GM12878 (cell line): Measurements from ENCODE around the gene CNTNAP2. TPM values are rescaled to one million over a fixed set of nuclear protein-coding genes. Genes with fewer than 3 reads are reported as not detected.

ENCODE experiments used
- ATAC-seq: fragments of 200-7000 bp; cut with Tn5 transposase; 3 replicates; pipeline ENCODE4 v1.9.1; 2020; ENCODE audit warnings: mild to moderate bottlenecking, moderate library complexity
- BruUV-seq: library from RNA; stranded (reverse); fragments of 400-500 nt; replicated peaks from 2 replicates; lab custom pipeline; 2021; lab: Mats Ljungman, UMichigan
- CTCF ChIA-PET: fragments of 300-600 bp; sonication (Branson Sonifier 250); formaldehyde crosslinking; extraction: SDS; loops from one replicate; lab custom pipeline; 2021; ENCODE audit warnings: inconsistent platforms; lab: Yijun Ruan, JAX
- POLR2A ChIA-PET: fragments of 350-600 bp; formaldehyde crosslinking; extraction: SDS; loops from one replicate; lab custom pipeline; 2021; ENCODE audit warnings: inconsistent platforms; lab: Charles Lee
- RAD21 ChIA-PET: fragments of 300-600 bp; sonication (Branson Sonifier 250); formaldehyde crosslinking; loops from one replicate; lab custom pipeline; 2023; ENCODE audit warnings: antibody characterized with exemption; ENCODE audit not compliant: unreplicated experiment; lab: Charles Lee
- SMC1A ChIA-PET: fragments of 300-600 bp; sonication (Branson Sonifier 250); formaldehyde crosslinking; loops from one replicate; lab custom pipeline; 2023; ENCODE audit not compliant: unreplicated experiment, uncharacterized antibody; lab: Charles Lee
- DNase-seq: peaks from one replicate; pipeline ENCODE4 v3.0.0-alpha.2; 2011; ENCODE audit warnings: low read depth, low spot score
- FAIRE-seq: peaks from 3 replicates; lab custom pipeline; 2011; peaks lifted over from hg19 to GRCh38; lab: Jason Lieb, UNC
- H2AFZ ChIP-seq: 2 replicates; pipeline ENCODE4 v1.6.0; 2011; ENCODE audit warnings: low read depth, low read length, control low read depth; ENCODE audit not compliant: control insufficient read depth
- H3K27ac ChIP-seq: 2 replicates; pipeline ENCODE4 v1.5.1; 2011; ENCODE audit warnings: control low read depth; ENCODE audit not compliant: control insufficient read depth, insufficient read depth
- H3K27me3 ChIP-seq, 2 experiments: replicated peaks in 1 of 2; 2 replicates each; pipeline versions ENCODE4 v1.6.0 to v1.6.1; 2011; ENCODE audit warnings: low read length in 1 of 2; ENCODE audit not compliant: control insufficient read depth in 2 of 2, insufficient read depth in 2 of 2
- H3K36me3 ChIP-seq, 2 experiments: 2 replicates each; pipeline ENCODE4 v1.5.1; 2011; ENCODE audit warnings: low read length in 1 of 2; ENCODE audit not compliant: control insufficient read depth in 2 of 2, insufficient read depth in 2 of 2
- H3K4me1 ChIP-seq: 2 replicates; pipeline ENCODE4 v1.6.1; 2011; ENCODE audit warnings: mild to moderate bottlenecking, low read length, moderate library complexity, mixed read lengths; ENCODE audit not compliant: control insufficient read depth, insufficient read depth
- H3K4me2 ChIP-seq: 2 replicates; pipeline ENCODE4 v1.6.0; 2011; ENCODE audit warnings: control low read depth; ENCODE audit not compliant: control insufficient read depth, insufficient read depth
- H3K4me3 ChIP-seq: fragments of 200-600 bp; sonication (generic); 2 replicates; pipeline ENCODE4 v1.5.1; 2016
- H3K79me2 ChIP-seq: 2 replicates; pipeline ENCODE4 v1.6.0; 2011; ENCODE audit warnings: low read length; ENCODE audit not compliant: control insufficient read depth, insufficient read depth
- H3K9ac ChIP-seq: 2 replicates; pipeline ENCODE4 v1.8.0; 2011; ENCODE audit warnings: low read length, control low read depth, mixed read lengths; ENCODE audit not compliant: control insufficient read depth, insufficient read depth
- H3K9me3 ChIP-seq: replicated peaks from 3 replicates; pipeline ENCODE4 v1.5.1; 2011; ENCODE audit warnings: mild to moderate bottlenecking, low read length; ENCODE audit not compliant: control insufficient read depth, insufficient read depth
- H4K20me1 ChIP-seq: 2 replicates; pipeline ENCODE4 v1.6.0; 2011; ENCODE audit not compliant: control insufficient read depth, insufficient read depth
- ATF2 ChIP-seq: IDR thresholded peaks from 2 replicates; pipeline ENCODE4 v1.6.1; 2012; ENCODE audit warnings: low read length, inconsistent platforms
- CBX5 ChIP-seq: sonication (generic); IDR thresholded peaks from 2 replicates; pipeline ENCODE4 v1.6.1; 2016; ENCODE audit warnings: low read depth, moderate library complexity, mild to moderate bottlenecking, inconsistent platforms
- CEBPB ChIP-seq, 2 experiments: fragments of 150-350 bp in 1 of 2; IDR thresholded peaks; 2 replicates each; pipeline ENCODE4 v1.6.1; 2012 to 2014; ENCODE audit warnings: low read depth in 2 of 2, low read length in 2 of 2, borderline replicate concordance in 1 of 2, inconsistent platforms in 1 of 2
- CHD1 ChIP-seq: IDR thresholded peaks from 2 replicates; pipeline ENCODE4 v1.6.1; 2012; ENCODE audit warnings: low read depth, low read length, improper control_type of control experiment
- CREB1 ChIP-seq: IDR thresholded peaks from 2 replicates; pipeline ENCODE4 v1.6.1; 2012; ENCODE audit warnings: low read depth, mild to moderate bottlenecking, inconsistent platforms
- CREM ChIP-seq: IDR thresholded peaks from 2 replicates; pipeline ENCODE4 v1.6.1; 2014; ENCODE audit warnings: antibody characterized with exemption, low read depth
- FOXM1 ChIP-seq: IDR thresholded peaks from 2 replicates; pipeline ENCODE4 v1.6.1; 2012; ENCODE audit warnings: low read depth, mild to moderate bottlenecking, inconsistent platforms, low read length, moderate library complexity
- JUNB ChIP-seq: IDR thresholded peaks from 2 replicates; pipeline ENCODE4 v1.6.1; 2016; ENCODE audit warnings: antibody characterized with exemption, mild to moderate bottlenecking
- MEF2A ChIP-seq: IDR thresholded peaks from 2 replicates; pipeline ENCODE4 v1.6.1; 2011; ENCODE audit warnings: low read depth, mild to moderate bottlenecking, low read length, moderate library complexity; ENCODE audit not compliant: insufficient read depth
- NFIC ChIP-seq: IDR thresholded peaks from 2 replicates; pipeline ENCODE4 v1.6.1; 2012; ENCODE audit warnings: low read depth, mild to moderate bottlenecking, inconsistent platforms, low read length, moderate library complexity
- RCOR1 ChIP-seq: conservative IDR thresholded peaks from 2 replicates; pipeline ENCODE4 v1.6.1; 2012; ENCODE audit warnings: low read depth, low read length, improper control_type of control experiment
- RUNX3 ChIP-seq: IDR thresholded peaks from 2 replicates; pipeline ENCODE4 v1.6.1; 2012; ENCODE audit warnings: low read length, inconsistent platforms
- WGBS: methylation state at CpG from one replicate; pipeline ENCODE4 v1.1.6; 2016; ENCODE audit warnings: low lambda C conversion rate; ENCODE audit not compliant: insufficient replicate concordance, insufficient coverage; ENCODE audit errors: missing lambda C conversion rate; 5-methylcytosine and 5-hydroxymethylcytosine counted together
- in situ Hi-C: fragments of 300-500 bp; cut with MboI; formaldehyde crosslinking; loops from 9 replicates; pipeline ENCODE4 v1.14.3; 2018; ENCODE audit warnings: mixed read lengths
- intact Hi-C: fragments of 100-400 bp; cut with micrococcal nuclease; formaldehyde crosslinking; loops from one replicate; pipeline ENCODE4 v1.14.2; 2022; ENCODE audit not compliant: unreplicated experiment
- polyA plus RNA-seq, 11 experiments: library from polyadenylated mRNA; depleted of rRNA in 4 of 11; unstranded in 6 of 11; stranded (reverse) in 5 of 11; fragments of >200 nt; fragmentation: Nextera tagmentation in 4 of 11; fragmentation: Illumina TruSeq in 1 of 11; extraction: Ambion mirVana in 4 of 11; extraction: Trizol in 1 of 11; gene quantifications; 1 replicate in 1 of 11; 2 replicates in 10 of 11; pipeline versions ENCODE4 v1.2.1 to v1.2.3, GENCODE V29; 2011 to 2016; ENCODE audit warnings: inconsistent platforms in 2 of 11, missing spikeins in 2 of 11, low read depth in 1 of 11
- total RNA-seq, 4 experiments: library from RNA; depleted of rRNA in 3 of 4; stranded (reverse); fragments of >200 nt in 3 of 4; fragmentation: Illumina TruSeq in 1 of 4; extraction: Trizol in 1 of 4; gene quantifications; 2 replicates each; pipeline versions ENCODE4 v1.2.1 to v1.2.3, GENCODE V29; 2013 to 2021

The CNTNAP2 gene
- total and polyA plus RNA-seq, 10 of the 15 experiments (the other 5 are each of a cell fraction or from before 2014, with no cell fraction given): 0.03 to 0.08 (median 0.03) TPM; not detected in 7

DNA sequence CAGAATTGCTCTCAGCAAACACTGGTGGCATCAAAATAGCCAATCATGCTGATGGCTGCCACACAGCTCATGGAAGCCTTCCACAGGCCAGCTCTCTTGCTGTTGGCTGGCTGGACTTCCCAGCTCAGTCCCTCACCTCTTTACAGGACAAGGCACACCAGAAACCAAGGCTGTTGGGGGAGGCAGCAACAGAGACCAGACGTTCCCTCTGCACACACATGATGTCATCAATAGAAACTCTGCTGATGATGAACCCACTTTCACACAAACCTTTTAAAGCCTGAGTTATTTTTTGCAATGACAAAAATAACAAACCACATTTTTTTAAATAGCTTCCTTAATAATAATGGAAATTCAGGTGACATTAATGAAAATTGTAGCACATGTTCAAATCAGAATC is 2173.0 kb downstream of the CNTNAP2 start:
- BruUV-seq: no TSS peak
- Histone ChIP-seq H4K20me1 (no peaks in the 10 kb centered on the region), H3K27me3 (no peaks in the 10 kb centered on the region), H3K4me1 (peaks cover 4% of the 10 kb centered on the region), H3K4me3 (no peak overlapping the region), H3K9me3 (no peaks in the 10 kb centered on the region; the same call in 2 of the 3 replicates), H2AFZ (no peak overlapping the region), H3K27ac (no peak overlapping the region), H3K9ac (no peak overlapping the region), H3K36me3 (no peaks in the 10 kb centered on the region), H3K4me2 (peak overlapping the region; percentile 7; the same call in 1 of the 2 replicates), H3K79me2 (no peaks in the 10 kb centered on the region)
- no peak for TF ChIP-seq RCOR1
- peak; percentile 62; the same call in 1 of the 2 replicates for TF ChIP-seq CREM
- TF ChIP-seq MEF2A: peak; percentile 94
- TF ChIP-seq JUNB: peak; percentile 38; the same call in 1 of the 2 replicates
- no peak for TF ChIP-seq CHD1
- TF ChIP-seq CEBPB (IDR thresholded peaks at IDR 0.05; ENCODE audit: borderline replicate concordance in 1 of 2, low read depth in 2 of 2, low read length in 2 of 2): no peak
- peak; percentile 94 for TF ChIP-seq ATF2
- TF ChIP-seq FOXM1: 0 out of 2 replicates have a peak, but pooled peaks have one; percentile 31
- peak; percentile 79 for TF ChIP-seq CREB1
- peak; percentile 79 for TF ChIP-seq RUNX3
- 0 out of 2 replicates have a peak, but pooled peaks have one; percentile 26 for TF ChIP-seq CBX5
- peak; percentile 78 for TF ChIP-seq NFIC
- in situ Hi-C loops (no loop called here), intact Hi-C loops (no loop called here)
- FAIRE-seq: no peak
- no peak for DNase-seq
- POLR2A ChIA-PET: no interaction called here
- 10% methylated on average over 1 of the region's 1 CpG for WGBS
- RAD21 ChIA-PET: no interaction called here
- ATAC-seq: peak; percentile 31; the same call in 1 of the 3 replicates
- CTCF ChIA-PET: interaction anchor here (2.0 kb wide), 1 partner anchor 25 kb away, joined by 5 read pairs; no protein-coding TSS in a partner anchor
- SMC1A ChIA-PET: interaction anchor here (1.3 kb wide), 1 partner anchor 46 kb away, joined by 3 read pairs; no protein-coding TSS in a partner anchor
